LNCAP (cell line): ENCODE data around the gene TBC1D13.

ENCODE experiments used
- CTCF ChIP-seq: fragments of 450-650 bp; IDR thresholded peaks from 2 replicates; pipeline ENCODE4 v1.5.1; 2017; ENCODE audit warnings: mild to moderate bottlenecking

TBC1D13 gene

DNA sequence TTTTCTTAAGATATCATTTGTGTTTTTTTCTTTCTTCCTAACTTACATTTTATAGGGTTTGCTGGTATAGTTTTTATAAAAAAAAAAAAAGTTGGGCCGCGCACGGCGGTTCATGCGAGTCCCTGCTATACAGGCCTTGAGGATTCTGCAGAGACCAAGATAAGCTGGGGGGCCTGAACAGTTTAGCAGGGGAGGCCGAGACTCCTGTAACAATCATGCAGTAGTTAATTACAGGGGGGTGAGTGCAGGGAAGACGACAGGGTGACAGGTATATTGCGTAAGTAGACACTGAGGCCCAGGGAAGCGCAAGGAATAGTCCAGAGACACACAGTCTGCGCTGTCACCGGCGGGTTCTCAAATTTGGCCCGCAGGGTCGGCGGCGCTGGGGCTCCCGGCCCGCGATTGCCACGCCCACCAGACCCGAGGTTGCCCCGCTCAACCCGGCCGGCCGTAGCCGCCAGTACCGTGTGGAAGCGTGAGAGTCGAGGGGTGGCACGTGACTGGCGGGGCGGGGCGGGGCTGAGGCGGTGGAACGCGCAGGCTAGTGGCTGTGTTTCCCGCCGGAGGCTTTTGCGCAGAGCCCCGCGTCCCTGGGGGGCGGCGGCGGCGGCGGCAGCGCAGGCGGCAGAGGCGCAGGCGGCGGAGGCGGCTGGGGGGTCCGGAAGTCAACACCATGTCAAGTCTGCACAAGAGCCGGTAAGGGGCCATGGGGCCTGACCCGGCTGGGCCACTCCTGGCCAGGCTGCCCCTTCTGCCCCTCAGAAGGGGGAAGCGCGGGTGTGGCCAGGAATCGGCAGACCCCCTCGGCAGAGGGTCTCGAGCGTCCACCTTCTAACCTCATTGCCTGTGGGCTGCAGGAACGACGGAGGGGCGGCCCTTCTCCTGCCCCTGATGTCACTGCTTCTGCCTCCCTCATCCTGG is at the start of gene TBC1D13:
Gene TBC1D13, plus strand, starts transcription at position 573 of the 921 bp plus-strand sequence. Its CDS starts 101 bp downstream, at position 674.
- no peak for TF ChIP-seq CTCF

GRCh38 chr9:128742401-128742800 is 44.7 kb upstream of the TBC1D13 start:
- TF ChIP-seq CTCF, result no peak

DNA sequence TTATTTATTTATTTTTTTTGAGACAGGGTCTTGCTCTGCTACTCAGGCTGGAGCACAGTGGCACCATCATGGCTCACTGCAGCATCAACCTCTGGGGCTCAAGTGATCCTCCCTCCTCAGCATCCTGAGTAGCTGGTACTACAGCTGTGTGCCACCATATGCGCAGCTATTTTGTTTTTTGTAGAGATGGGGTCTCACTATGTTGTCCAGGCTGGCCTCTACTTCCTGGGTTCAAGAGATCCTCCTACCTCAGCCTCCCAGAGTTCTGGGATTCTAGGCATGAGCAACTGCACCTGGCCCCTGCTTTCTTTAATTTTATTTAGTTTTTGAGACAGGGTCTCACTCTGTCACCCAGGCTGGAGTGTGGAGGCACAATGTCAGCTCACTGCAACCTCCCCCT is 43.6 kb upstream of the TBC1D13 start:
- TF ChIP-seq CTCF, result no peak

DNA sequence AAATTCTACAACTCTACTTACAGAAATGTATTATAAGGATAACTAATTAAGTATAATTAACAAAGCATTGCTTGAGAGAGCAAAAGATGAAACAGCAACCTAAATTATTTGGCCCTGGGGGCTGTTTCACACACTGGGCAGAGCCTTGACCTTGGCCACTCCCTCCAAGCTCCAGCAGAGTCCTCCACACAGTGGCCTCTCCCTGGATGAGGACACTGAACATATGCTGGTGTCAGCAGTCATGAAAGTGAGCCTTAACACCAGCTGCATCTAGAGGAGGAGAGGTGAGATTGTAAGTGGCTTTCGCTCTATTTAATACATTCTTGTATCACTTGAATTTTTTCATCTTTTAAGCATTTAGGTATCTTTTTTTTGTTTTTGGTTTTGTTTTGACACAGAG is 39.8 kb upstream of the TBC1D13 start:
- no peak for TF ChIP-seq CTCF

- no peak for TF ChIP-seq CTCF
These were observed 36.0 kb upstream of the TBC1D13 start for GRCh38 chr9:128750926-128751595.

- no peak for TF ChIP-seq CTCF
These were observed 33.4 kb upstream of the TBC1D13 start for GRCh38 chr9:128753627-128754026.

DNA sequence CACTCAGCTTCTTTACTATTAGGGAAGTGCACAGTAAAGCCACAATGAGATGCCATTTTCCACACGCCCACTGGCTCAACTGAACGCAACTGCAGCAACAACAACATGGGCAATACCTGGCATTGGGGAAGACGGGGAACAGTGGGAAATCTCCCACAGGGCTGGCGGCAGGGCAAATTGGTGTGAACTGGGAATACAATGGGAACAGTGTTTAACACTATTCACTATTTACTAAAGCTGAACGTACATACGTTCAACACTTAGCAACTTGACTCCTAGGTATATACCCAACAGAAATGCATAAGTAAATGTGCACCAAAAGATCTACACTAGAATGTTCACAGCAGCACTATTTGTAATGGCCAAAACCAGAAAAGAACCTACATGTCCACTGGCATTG is 29.5 kb upstream of the TBC1D13 start:
- no peak for TF ChIP-seq CTCF
